Thymus (tissue), 11 donors: ENCODE measurements around the gene ITGA3. TPM values are rescaled to one million over a fixed set of nuclear protein-coding genes. Genes with fewer than 3 reads are reported as not detected.
A peak's percentile ranks its signal among the peaks of the same experiment; 100 is the strongest.

Experiments
- DNase-seq, 9 donors: peaks; one replicate each; pipeline ENCODE4 v3.0.0-alpha.2; 2013; ENCODE audit warnings: low spot score in 9 of 9, low read depth in 6 of 9, missing footprints in 1 of 9
- H3K27ac ChIP-seq, 2 donors: one replicate each; pipeline ENCODE4 v1.5.1; 2013; ENCODE audit warnings: control low read depth in 1 of 2, low read depth in 1 of 2, low read length in 1 of 2, mild to moderate bottlenecking in 1 of 2, moderate library complexity in 1 of 2
- H3K27me3 ChIP-seq, 2 donors: one replicate each; pipeline ENCODE4 v1.5.1; 2013; ENCODE audit warnings: low read length in 1 of 2; ENCODE audit not compliant: control insufficient read depth in 2 of 2, insufficient read depth in 1 of 2
- H3K36me3 ChIP-seq, 2 donors: one replicate each; pipeline ENCODE4 v1.5.1; 2013; ENCODE audit warnings: low read length in 1 of 2, mild to moderate bottlenecking in 1 of 2, moderate library complexity in 1 of 2; ENCODE audit not compliant: control insufficient read depth in 2 of 2, insufficient read depth in 2 of 2
- H3K4me1 ChIP-seq, 2 donors: one replicate each; pipeline ENCODE4 v1.5.1; 2013; ENCODE audit warnings: low read length in 2 of 2; ENCODE audit not compliant: control insufficient read depth in 2 of 2, insufficient read depth in 2 of 2
- H3K4me3 ChIP-seq, 2 donors: one replicate each; pipeline ENCODE4 v1.5.1; 2013; ENCODE audit warnings: low read length in 2 of 2, control low read depth in 1 of 2, mild to moderate bottlenecking in 1 of 2
- H3K9me3 ChIP-seq, 2 donors: one replicate each; pipeline ENCODE4 v1.5.1; 2013; ENCODE audit warnings: low read length in 1 of 2, mild to moderate bottlenecking in 1 of 2; ENCODE audit not compliant: control insufficient read depth in 2 of 2, insufficient read depth in 1 of 2
- WGBS: extraction: QIAGEN DNeasy Blood & Tissue Kit; methylation state at CpG from one replicate; pipeline ENCODE4 v1.1.7; 2013; 5-methylcytosine and 5-hydroxymethylcytosine counted together
- polyA plus RNA-seq: library from polyadenylated mRNA; stranded (reverse); fragments of 200-250 nt; gene quantifications from one replicate; pipeline ENCODE4 v1.2.3, GENCODE V29; 2013
- total RNA-seq: library from RNA; stranded (reverse); fragments of 120-200 nt; gene quantifications from one replicate; pipeline ENCODE4 v1.2.4, GENCODE V29; 2013
- donor health status: healthy.

Gene ITGA3
- total and polyA plus RNA-seq, 2 donors, result 9.1 to 27.7 TPM

- H3K36me3 ChIP-seq, result no peaks in the 10 kb centered on the region
- H3K4me3 ChIP-seq, result no peak overlapping the region
Measured at GRCh38 chr17:50071692-50072091, 15.8 kb downstream of the ITGA3 start.

GRCh38 chr17:50072130-50072529 is 16.2 kb downstream of the ITGA3 start:
- Histone ChIP-seq H3K27me3 (peaks cover 0 to 24% of the 10 kb centered on the region in 2 donors), H3K27ac (no peak overlapping the region), H3K4me1 (peaks cover 0 to 9% of the 10 kb centered on the region in 2 donors), H3K9me3 (peaks cover 0 to 14% of the 10 kb centered on the region in 2 donors), H3K36me3 (no peaks in the 10 kb centered on the region), H3K4me3 (no peak overlapping the region)
- peak in 2 of 9 donors; percentile 18 to 63 for DNase-seq
- 54% methylated on average over 3 of the region's 3 CpGs for WGBS

More at GRCh38 chr17:50071692-50072091, 15.8 kb downstream of the ITGA3 start:
- Histone ChIP-seq H3K27me3 (peaks cover 0 to 19% of the 10 kb centered on the region in 2 donors), H3K9me3 (peaks cover 0 to 12% of the 10 kb centered on the region in 2 donors), H3K4me1 (peaks cover 0 to 5% of the 10 kb centered on the region in 2 donors), H3K27ac (no peak overlapping the region)
- no peak for DNase-seq
- WGBS, result 88% methylated on average over 6 of the region's 6 CpGs

GRCh38 chr17:50072925-50073324 is 17.0 kb downstream of the ITGA3 start:
- H3K36me3 ChIP-seq, result no peaks in the 10 kb centered on the region
- 91% methylated on average over 1 of the region's 1 CpG for WGBS

DNA sequence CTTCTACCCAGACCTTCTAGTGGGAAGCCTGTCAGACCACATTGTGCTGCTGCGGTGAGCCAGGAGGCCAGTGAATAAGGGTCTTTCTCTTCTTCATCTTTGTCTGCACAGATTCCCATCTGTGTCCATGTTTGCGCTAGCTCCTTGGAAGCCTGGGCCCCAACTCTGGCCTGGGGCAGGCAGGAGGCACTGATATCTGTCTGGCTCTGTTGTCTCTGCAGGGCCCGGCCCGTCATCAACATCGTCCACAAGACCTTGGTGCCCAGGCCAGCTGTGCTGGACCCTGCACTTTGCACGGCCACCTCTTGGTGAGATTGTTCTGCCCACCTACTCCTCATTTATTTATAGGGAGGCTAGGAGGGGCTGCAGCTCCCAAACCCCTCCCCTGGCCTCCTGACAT is 18.3 kb downstream of the ITGA3 start:
- peaks cover 0 to 14% of the 10 kb centered on the region in 2 donors for H3K9me3 ChIP-seq
- no peak overlapping the region for H3K27ac ChIP-seq
- no peak overlapping the region for H3K4me3 ChIP-seq
- H3K36me3 ChIP-seq, result no peaks in the 10 kb centered on the region
- WGBS, result 97% methylated on average over 6 of the region's 6 CpGs
- H3K4me1 ChIP-seq, result peaks cover 0 to 11% of the 10 kb centered on the region in 2 donors
- no peak for DNase-seq
- H3K27me3 ChIP-seq, result peaks cover 0 to 34% of the 10 kb centered on the region in 2 donors

More at GRCh38 chr17:50072925-50073324, 17.0 kb downstream of the ITGA3 start:
- DNase-seq, result no peak
- Histone ChIP-seq H3K4me1 (peaks cover 0 to 11% of the 10 kb centered on the region in 2 donors), H3K9me3 (peaks cover 0 to 14% of the 10 kb centered on the region in 2 donors), H3K4me3 (no peak overlapping the region), H3K27me3 (peaks cover 0 to 32% of the 10 kb centered on the region in 2 donors), H3K27ac (no peak overlapping the region)

DNA sequence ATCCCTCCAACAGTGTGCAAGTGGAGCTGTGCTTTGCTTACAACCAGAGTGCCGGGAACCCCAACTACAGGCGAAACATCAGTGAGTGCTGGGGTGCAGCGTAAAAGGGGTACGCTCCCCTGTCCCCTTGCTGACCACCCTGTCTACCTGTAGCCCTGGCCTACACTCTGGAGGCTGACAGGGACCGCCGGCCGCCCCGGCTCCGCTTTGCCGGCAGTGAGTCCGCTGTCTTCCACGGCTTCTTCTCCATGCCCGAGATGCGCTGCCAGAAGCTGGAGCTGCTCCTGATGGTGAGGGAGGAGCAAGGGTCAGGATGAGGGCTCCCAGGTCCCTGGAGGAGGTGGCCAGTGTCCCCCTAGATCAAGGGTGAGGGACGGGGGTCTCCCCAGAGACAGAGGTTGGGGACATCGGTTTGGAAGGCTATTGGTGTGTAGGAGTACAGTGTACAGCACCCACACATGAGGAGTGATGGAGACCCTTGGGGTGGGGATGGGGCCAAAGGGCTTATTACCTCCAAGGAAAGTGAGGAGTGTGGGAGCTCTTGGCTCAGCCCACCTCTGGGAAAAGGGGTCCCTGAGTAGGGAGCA is 19.6 kb downstream of the ITGA3 start:
- no peaks in the 10 kb centered on the region for H3K36me3 ChIP-seq
- H3K4me1 ChIP-seq, result peaks cover 0 to 11% of the 10 kb centered on the region in 2 donors
- DNase-seq, result no peak
- no peak overlapping the region for H3K27ac ChIP-seq
- no peak overlapping the region for H3K4me3 ChIP-seq
- peaks cover 0 to 14% of the 10 kb centered on the region in 2 donors for H3K9me3 ChIP-seq
- 97% methylated on average over 16 of the region's 16 CpGs for WGBS
- H3K27me3 ChIP-seq, result peaks cover 0 to 32% of the 10 kb centered on the region in 2 donors

DNA sequence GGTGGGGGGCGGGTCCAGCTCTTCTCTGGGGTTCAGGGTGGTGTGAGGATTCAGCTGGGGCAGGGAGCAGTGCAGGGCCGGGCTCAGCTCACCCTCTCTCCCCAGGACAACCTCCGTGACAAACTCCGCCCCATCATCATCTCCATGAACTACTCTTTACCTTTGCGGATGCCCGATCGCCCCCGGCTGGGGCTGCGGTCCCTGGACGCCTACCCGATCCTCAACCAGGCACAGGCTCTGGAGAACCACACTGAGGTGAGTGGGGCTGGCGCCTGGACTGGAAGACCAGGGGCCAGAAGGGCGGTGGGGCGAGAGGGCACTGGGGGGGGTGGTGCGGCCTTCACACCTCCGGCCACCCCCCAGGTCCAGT is 20.3 kb downstream of the ITGA3 start:
- Histone ChIP-seq H3K4me3 (no peak overlapping the region), H3K36me3 (no peaks in the 10 kb centered on the region), H3K4me1 (peaks cover 0 to 11% of the 10 kb centered on the region in 2 donors), H3K27ac (no peak overlapping the region), H3K27me3 (peaks cover 0 to 32% of the 10 kb centered on the region in 2 donors), H3K9me3 (peaks cover 0 to 12% of the 10 kb centered on the region in 2 donors)
- no peak for DNase-seq
- 96% methylated on average over 16 of the region's 16 CpGs for WGBS

DNA sequence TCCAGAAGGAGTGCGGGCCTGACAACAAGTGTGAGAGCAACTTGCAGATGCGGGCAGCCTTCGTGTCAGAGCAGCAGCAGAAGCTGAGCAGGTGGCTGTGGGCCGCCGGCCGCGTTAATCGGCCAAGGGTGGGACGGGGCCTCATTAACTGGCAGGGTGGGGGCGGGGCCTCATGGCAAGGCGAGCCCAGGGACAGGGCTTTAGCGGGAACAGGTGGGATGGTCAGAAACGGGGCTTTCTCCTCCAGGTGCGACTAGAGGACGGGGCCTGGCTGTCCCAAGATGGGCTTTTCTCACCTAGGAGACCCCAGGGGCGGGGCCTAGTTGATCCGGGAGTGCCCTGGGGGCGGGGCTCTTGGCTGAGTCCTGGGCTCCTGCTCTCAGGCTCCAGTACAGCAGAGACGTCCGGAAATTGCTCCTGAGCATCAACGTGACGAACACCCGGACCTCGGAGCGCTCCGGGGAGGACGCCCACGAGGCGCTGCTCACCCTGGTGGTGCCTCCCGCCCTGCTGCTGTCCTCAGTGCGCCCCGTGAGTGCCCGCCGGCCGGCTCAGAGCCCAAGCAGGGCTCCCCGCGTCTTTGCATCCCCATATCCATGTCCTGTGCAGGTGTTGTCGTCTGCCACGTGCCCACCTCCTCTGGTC is 20.8 kb downstream of the ITGA3 start:
- Histone ChIP-seq H3K4me3 (no peak overlapping the region), H3K36me3 (no peaks in the 10 kb centered on the region), H3K27ac (no peak overlapping the region), H3K4me1 (peaks cover 0 to 11% of the 10 kb centered on the region in 2 donors), H3K27me3 (peaks cover 0 to 34% of the 10 kb centered on the region in 2 donors), H3K9me3 (peaks cover 0 to 7% of the 10 kb centered on the region in 2 donors)
- 69% methylated on average over 39 of the region's 39 CpGs for WGBS
- DNase-seq, result no peak

GRCh38 chr17:50078430-50078829 is 22.5 kb downstream of the ITGA3 start:
- Histone ChIP-seq H3K27ac (no peak overlapping the region), H3K36me3 (no peaks in the 10 kb centered on the region), H3K4me3 (no peak overlapping the region), H3K4me1 (peaks cover 0 to 7% of the 10 kb centered on the region in 2 donors), H3K27me3 (peaks cover 0 to 34% of the 10 kb centered on the region in 2 donors), H3K9me3 (peaks cover 0 to 4% of the 10 kb centered on the region in 2 donors)
- no peak for DNase-seq
- WGBS, result 98% methylated on average over 4 of the region's 4 CpGs

DNA sequence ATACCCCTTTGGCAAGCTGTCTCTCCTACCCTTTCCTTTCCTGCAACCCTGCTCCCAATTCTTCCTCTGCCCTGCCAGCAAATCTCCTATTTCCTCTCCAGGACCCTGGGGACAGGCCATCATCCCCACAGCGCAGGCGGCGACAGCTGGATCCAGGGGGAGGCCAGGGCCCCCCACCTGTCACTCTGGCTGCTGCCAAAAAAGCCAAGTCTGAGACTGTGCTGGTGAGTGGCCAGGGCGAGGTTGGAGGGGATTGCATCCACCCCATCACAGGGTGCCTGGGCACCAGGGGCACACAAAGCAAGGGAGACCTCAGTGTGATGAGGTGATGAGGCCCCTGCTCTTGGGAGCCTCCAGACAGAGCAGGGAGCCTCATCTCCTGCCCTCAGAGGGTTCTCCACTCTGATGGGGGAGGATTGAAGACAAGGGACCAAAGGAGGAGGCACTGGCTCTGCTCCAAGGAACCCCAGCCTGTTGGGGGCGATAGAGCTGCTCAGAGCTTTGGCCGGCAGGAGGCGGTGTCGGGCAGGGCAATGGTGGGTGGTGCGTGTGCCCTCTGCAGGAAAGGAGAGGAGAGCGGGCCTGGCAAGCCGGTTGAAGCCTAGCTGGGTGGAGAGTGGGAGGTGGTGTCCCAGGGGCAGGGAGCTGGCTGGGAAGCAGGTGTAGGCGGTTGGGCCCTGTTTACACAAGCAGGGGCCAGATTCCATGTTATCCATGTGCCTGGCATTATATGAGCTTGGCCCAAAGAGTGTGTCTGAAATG is 23.6 kb downstream of the ITGA3 start:
- no peak overlapping the region for H3K27ac ChIP-seq
- WGBS, result 93% methylated on average over 12 of the region's 12 CpGs
- no peak for DNase-seq

More for the DNA sequence above, 23.6 kb downstream of the ITGA3 start:
- H3K4me3 ChIP-seq, result no peak overlapping the region
- H3K9me3 ChIP-seq, result peaks cover 0 to 4% of the 10 kb centered on the region in 2 donors
- H3K4me1 ChIP-seq, result peaks cover 0 to 7% of the 10 kb centered on the region in 2 donors
- no peaks in the 10 kb centered on the region for H3K36me3 ChIP-seq
- peaks cover 0 to 34% of the 10 kb centered on the region in 2 donors for H3K27me3 ChIP-seq
